ENCODE data around the gene CEP72.

The CEP72 gene

DNA sequence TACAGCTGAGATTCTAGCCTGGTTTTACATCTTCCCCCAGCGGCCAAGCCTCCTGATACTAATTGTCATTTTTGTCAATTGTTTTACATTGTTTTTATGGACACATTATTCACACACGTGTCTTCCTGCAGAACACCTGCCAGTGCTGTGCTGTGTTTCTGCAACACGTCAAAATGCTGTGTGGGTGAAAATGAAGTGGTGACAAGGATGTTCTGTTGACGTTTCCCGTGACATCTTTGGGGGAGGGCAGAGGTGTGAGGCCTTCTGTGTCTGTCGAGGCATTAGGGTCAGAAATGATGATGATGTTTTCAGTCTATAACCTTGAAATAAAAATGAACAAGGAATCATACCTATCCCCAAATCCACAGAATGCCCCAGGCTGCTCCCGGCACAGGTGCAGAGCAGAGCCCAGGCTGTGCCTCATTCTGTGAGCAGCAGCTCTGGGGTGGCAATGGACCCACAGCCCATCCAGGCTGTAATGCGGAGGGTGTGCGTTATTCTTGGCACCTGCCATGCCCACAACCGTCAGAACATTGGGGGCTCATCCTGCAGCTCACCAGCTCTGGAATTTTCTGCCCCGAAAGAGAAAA, 23.6 kb upstream of the CEP72 start:
- H3K36me3 ChIP-seq (ENCODE audit: insufficient read depth, low read length) = no peaks in the 10 kb centered on the region
- no peak overlapping the region for H3K4me3 ChIP-seq (ENCODE audit: low read depth, low read length, poor library complexity, severe bottlenecking)
- no peak for TF ChIP-seq EZH2 (IDR thresholded peaks at IDR 0.05; ENCODE audit: borderline replicate concordance, low read length)
- TF ChIP-seq, protein P1, sequence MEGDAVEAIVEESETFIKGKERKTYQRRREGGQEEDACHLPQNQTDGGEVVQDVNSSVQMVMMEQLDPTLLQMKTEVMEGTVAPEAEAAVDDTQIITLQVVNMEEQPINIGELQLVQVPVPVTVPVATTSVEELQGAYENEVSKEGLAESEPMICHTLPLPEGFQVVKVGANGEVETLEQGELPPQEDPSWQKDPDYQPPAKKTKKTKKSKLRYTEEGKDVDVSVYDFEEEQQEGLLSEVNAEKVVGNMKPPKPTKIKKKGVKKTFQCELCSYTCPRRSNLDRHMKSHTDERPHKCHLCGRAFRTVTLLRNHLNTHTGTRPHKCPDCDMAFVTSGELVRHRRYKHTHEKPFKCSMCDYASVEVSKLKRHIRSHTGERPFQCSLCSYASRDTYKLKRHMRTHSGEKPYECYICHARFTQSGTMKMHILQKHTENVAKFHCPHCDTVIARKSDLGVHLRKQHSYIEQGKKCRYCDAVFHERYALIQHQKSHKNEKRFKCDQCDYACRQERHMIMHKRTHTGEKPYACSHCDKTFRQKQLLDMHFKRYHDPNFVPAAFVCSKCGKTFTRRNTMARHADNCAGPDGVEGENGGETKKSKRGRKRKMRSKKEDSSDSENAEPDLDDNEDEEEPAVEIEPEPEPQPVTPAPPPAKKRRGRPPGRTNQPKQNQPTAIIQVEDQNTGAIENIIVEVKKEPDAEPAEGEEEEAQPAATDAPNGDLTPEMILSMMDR (IDR thresholded peaks at IDR 0.05; ENCODE audit: low read length) = no peak
- H3K79me2 ChIP-seq (ENCODE audit: insufficient read depth, low read length) = no peaks in the 10 kb centered on the region
- no peaks in the 10 kb centered on the region for H3K4me1 ChIP-seq (ENCODE audit: insufficient read depth, low read length, severe bottlenecking)
- H3K9me3 ChIP-seq (ENCODE audit: low read length) = no peaks in the 10 kb centered on the region
- H4K20me1 ChIP-seq (ENCODE audit: insufficient read depth, low read length) = no peaks in the 10 kb centered on the region
- no peaks in the 10 kb centered on the region for H3K9me2 ChIP-seq (ENCODE audit: low read depth, low read length)
- H2AFZ ChIP-seq (ENCODE audit: low read length) = no peak overlapping the region
- H3K27me3 ChIP-seq (ENCODE audit: insufficient read depth, low read length) = no peaks in the 10 kb centered on the region; the same call in 1 of the 2 replicates
- H3K4me2 ChIP-seq (ENCODE audit: low read length) = no peak overlapping the region
- no peak overlapping the region for H3K27ac ChIP-seq (ENCODE audit: low read depth, low read length, poor library complexity, severe bottlenecking)
- no peaks in the 10 kb centered on the region for H3F3A ChIP-seq (ENCODE audit: insufficient read depth, low read length)
- H3K9ac ChIP-seq (ENCODE audit: low read length) = no peak overlapping the region

DNA sequence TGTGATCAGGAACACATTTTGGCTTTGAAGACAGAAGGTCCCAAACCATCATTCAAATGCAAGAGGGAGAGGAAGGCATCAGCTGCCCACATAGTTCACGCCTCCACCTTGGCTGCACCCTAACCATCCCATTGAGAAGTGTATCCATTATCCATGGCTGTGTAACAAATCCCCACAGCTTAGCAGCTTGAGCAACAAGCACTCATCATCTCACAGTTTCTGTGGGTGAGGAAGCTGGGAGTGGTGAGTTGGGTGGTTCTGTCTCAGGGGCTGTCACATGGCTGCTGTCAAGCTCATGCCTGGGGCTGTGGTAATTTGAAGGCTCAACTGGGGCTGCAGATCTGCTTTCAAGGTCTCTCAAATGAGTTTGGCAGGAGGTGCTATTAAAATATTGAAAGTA, 23.0 kb upstream of the CEP72 start:
- no peak overlapping the region for H3K4me3 ChIP-seq (ENCODE audit: low read depth, low read length, poor library complexity, severe bottlenecking)
- no peak overlapping the region for H2AFZ ChIP-seq (ENCODE audit: low read length)
- H3K36me3 ChIP-seq (ENCODE audit: insufficient read depth, low read length) = no peaks in the 10 kb centered on the region
- no peak overlapping the region for H3K4me2 ChIP-seq (ENCODE audit: low read length)
- H3K27ac ChIP-seq (ENCODE audit: low read depth, low read length, poor library complexity, severe bottlenecking) = no peak overlapping the region
- no peaks in the 10 kb centered on the region for H3K79me2 ChIP-seq (ENCODE audit: insufficient read depth, low read length)
- H3K4me1 ChIP-seq (ENCODE audit: insufficient read depth, low read length, severe bottlenecking) = no peaks in the 10 kb centered on the region
- H3F3A ChIP-seq (ENCODE audit: insufficient read depth, low read length) = no peaks in the 10 kb centered on the region
- no peak overlapping the region for H3K9ac ChIP-seq (ENCODE audit: low read length)
- no peaks in the 10 kb centered on the region for H4K20me1 ChIP-seq (ENCODE audit: insufficient read depth, low read length)
- TF ChIP-seq EZH2 (IDR thresholded peaks at IDR 0.05; ENCODE audit: borderline replicate concordance, low read length) = no peak
- TF ChIP-seq, protein P1 (IDR thresholded peaks at IDR 0.05; ENCODE audit: low read length) = no peak
- no peaks in the 10 kb centered on the region for H3K9me2 ChIP-seq (ENCODE audit: low read depth, low read length)
- H3K9me3 ChIP-seq (ENCODE audit: low read length) = no peaks in the 10 kb centered on the region
- H3K27me3 ChIP-seq (ENCODE audit: insufficient read depth, low read length) = no peaks in the 10 kb centered on the region

DNA sequence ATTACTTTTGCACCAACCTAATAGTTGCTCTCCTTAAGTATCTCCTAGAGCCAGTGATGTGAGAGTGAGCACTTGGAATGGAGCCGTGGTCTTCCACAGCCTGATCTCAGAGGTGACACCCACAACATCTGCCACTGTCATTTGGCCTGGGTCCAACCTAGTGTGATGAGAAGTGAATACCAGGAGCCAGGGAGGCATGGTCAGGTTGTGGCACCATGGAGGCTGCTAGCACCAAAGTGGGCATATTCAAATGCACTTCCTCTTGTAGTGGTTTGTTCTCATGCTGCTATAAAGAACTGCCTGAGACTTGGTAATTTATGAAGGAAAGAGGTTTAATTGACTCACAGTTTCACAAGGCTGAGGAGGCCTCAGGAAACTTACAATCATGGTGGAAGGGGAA, 22.6 kb upstream of the CEP72 start:
- Histone ChIP-seq H3K36me3 (ENCODE audit: insufficient read depth, low read length) (no peaks in the 10 kb centered on the region), H4K20me1 (ENCODE audit: insufficient read depth, low read length) (no peaks in the 10 kb centered on the region), H3K9me2 (ENCODE audit: low read depth, low read length) (no peaks in the 10 kb centered on the region), H3K9ac (ENCODE audit: low read length) (no peak overlapping the region), H3K9me3 (ENCODE audit: low read length) (no peaks in the 10 kb centered on the region), H3K27me3 (ENCODE audit: insufficient read depth, low read length) (no peaks in the 10 kb centered on the region), H3K79me2 (ENCODE audit: insufficient read depth, low read length) (no peaks in the 10 kb centered on the region), H3K4me1 (ENCODE audit: insufficient read depth, low read length, severe bottlenecking) (no peaks in the 10 kb centered on the region), H3K27ac (ENCODE audit: low read depth, low read length, poor library complexity, severe bottlenecking) (no peak overlapping the region), H2AFZ (ENCODE audit: low read length) (no peak overlapping the region), H3F3A (ENCODE audit: insufficient read depth, low read length) (no peaks in the 10 kb centered on the region), H3K4me2 (ENCODE audit: low read length) (no peak overlapping the region), H3K4me3 (ENCODE audit: low read depth, low read length, poor library complexity, severe bottlenecking) (no peak overlapping the region)
- no peak for TF ChIP-seq EZH2 (IDR thresholded peaks at IDR 0.05; ENCODE audit: borderline replicate concordance, low read length)
- TF ChIP-seq, protein P1 (IDR thresholded peaks at IDR 0.05; ENCODE audit: low read length) = no peak
